Central memory CD8-positive, alpha-beta T cell (primary cell): Measurements from ENCODE around the gene SP4.
A peak's percentile ranks its signal among the peaks of the same experiment; 100 is the strongest.

Source experiments
- ATAC-seq: fragments of 150-1000 bp; cut with Tn5 transposase; replicated peaks from 2 replicates; pipeline ENCODE4 v1.10.0; 2022; ENCODE audit warnings: mild to moderate bottlenecking, moderate FRiP score, moderate number of reproducible peaks; ENCODE audit not compliant: poor library complexity, severe bottlenecking; ENCODE audit errors: extremely low read depth
- DNase-seq, 2 donors: peaks; one replicate each; pipeline ENCODE4 v3.0.0; 2021; ENCODE audit warnings: low spot score in 2 of 2
- H3K27ac Mint-ChIP-seq: one replicate; pipeline ENCODE4 v1.8.0; 2022; ENCODE audit warnings: low read depth, mild to moderate bottlenecking, moderate library complexity, mixed read lengths
- H3K27me3 Mint-ChIP-seq: one replicate; pipeline ENCODE4 v1.8.0; 2022; ENCODE audit warnings: mixed read lengths
- H3K36me3 Mint-ChIP-seq: one replicate; pipeline ENCODE4 v1.8.0; 2022; ENCODE audit warnings: mild to moderate bottlenecking, moderate library complexity, mixed read lengths; ENCODE audit not compliant: insufficient read depth
- H3K4me1 Mint-ChIP-seq: one replicate; pipeline ENCODE4 v1.8.0; 2022; ENCODE audit warnings: mixed read lengths
- H3K4me3 Mint-ChIP-seq: one replicate; pipeline ENCODE4 v1.8.0; 2022; ENCODE audit warnings: mild to moderate bottlenecking, moderate library complexity, mixed read lengths
- H3K9me3 Mint-ChIP-seq: one replicate; pipeline ENCODE4 v1.8.0; 2022; ENCODE audit warnings: mixed read lengths

Gene SP4

DNA sequence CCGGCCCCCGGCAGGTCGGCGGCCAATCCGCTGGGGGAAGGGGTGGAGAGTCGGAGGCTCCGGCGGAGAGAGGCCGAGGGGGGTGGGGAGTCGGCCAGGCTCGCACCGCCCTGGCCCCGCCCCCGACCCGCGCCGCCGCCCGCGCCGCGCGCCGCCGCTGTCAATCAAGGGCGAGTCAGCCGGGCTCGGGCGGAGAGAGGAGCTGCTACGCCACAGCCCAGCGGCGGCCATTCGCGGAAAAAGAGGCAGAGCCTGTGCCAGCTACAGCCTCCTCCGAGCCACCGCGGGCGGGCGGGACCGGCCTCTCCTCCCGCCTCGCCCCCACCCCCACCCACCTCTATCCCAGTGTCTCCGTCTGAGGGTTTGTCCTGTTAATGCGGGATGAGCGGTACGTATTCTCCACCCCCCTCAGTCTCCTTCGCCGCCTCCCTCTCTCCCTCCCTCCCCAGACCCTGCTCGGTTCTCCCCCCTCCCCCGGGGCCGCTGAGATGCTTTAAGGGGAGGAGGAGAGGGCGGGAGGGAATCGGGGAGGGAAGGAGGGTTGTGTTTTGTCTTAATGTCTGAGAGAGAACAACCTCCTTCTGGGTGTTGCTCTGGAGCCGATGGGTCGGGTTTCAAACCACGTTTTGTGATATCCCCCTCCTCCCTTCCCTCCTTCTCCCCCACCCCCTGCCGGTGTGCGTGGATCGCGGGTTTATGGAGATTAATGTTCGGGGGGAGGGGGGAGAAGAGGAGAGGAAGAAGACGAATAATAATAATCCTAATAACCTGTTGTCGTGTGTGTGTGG, at the start of gene SP4:
SP4 (plus strand) TSS at position 213 of the 788 bp plus-strand sequence; CDS start at position 382, 169 bp downstream.
- Mint-ChIP-seq H3K4me1 (peaks cover 53% of the 10 kb centered on the region), H3K27ac (peak within 1 kb of the TSS; percentile 99), H3K36me3 (peaks cover 15% of the 10 kb centered on the region), H3K27me3 (no peaks in the 10 kb centered on the region), H3K9me3 (no peaks in the 10 kb centered on the region), H3K4me3 (peak within 1 kb of the TSS; percentile 99)
- DNase-seq (peak; percentile 90 to 95), ATAC-seq (peak; percentile 78)

GRCh38 chr7:21383227-21384220, 44.4 kb upstream of the SP4 start:
- peaks cover 2% of the 10 kb centered on the region for H3K36me3 Mint-ChIP-seq
- peaks cover 36% of the 10 kb centered on the region for H3K4me1 Mint-ChIP-seq
- H3K9me3 Mint-ChIP-seq = no peaks in the 10 kb centered on the region
- H3K4me3 Mint-ChIP-seq = peak overlapping the region; percentile 54
- H3K27me3 Mint-ChIP-seq = no peaks in the 10 kb centered on the region
- DNase-seq (no peak), ATAC-seq (peak; percentile 86)
- peak overlapping the region; percentile 87 for H3K27ac Mint-ChIP-seq

- no peaks in the 10 kb centered on the region for H3K4me1 Mint-ChIP-seq
- H3K4me3 Mint-ChIP-seq = no peak overlapping the region
- no peaks in the 10 kb centered on the region for H3K27me3 Mint-ChIP-seq
- H3K36me3 Mint-ChIP-seq = no peaks in the 10 kb centered on the region
- DNase-seq = no peak
- H3K27ac Mint-ChIP-seq = no peak overlapping the region
- H3K9me3 Mint-ChIP-seq = no peaks in the 10 kb centered on the region
- ATAC-seq = no peak
Measured at GRCh38 chr7:21393937-21394336, 33.9 kb upstream of the SP4 start.

DNA sequence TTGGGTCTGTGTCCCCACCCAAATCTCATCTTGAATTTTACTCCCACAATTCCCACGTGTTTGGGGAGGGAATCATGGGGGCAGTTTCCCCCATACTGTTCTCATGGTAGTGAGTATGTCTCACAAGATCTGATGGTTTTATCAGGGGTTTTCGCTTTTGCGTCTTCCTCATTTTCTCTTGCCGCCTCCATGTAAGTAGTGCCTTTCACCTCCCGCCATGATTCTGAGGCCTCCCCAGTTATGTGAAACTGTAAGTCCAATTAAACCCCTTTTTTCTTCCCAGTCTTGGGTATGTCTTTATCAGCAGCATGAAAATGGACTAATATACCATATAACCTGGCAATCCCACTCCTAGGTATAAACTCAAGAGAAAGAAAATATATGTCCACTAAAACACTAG, 25.9 kb upstream of the SP4 start:
- Mint-ChIP-seq H3K4me1 (no peaks in the 10 kb centered on the region), H3K36me3 (no peaks in the 10 kb centered on the region), H3K27me3 (no peaks in the 10 kb centered on the region), H3K9me3 (peaks cover 6% of the 10 kb centered on the region), H3K4me3 (no peak overlapping the region), H3K27ac (no peak overlapping the region)
- DNase-seq (no peak), ATAC-seq (no peak)

- DNase-seq = no peak
- no peaks in the 10 kb centered on the region for H3K9me3 Mint-ChIP-seq
- no peaks in the 10 kb centered on the region for H3K27me3 Mint-ChIP-seq
- H3K4me1 Mint-ChIP-seq = peaks cover 46% of the 10 kb centered on the region
- no peaks in the 10 kb centered on the region for H3K36me3 Mint-ChIP-seq
- no peak for ATAC-seq
- H3K4me3 Mint-ChIP-seq = no peak overlapping the region
- peak overlapping the region; percentile 4 for H3K27ac Mint-ChIP-seq
Measured at GRCh38 chr7:21407796-21408480, 19.9 kb upstream of the SP4 start.

DNA sequence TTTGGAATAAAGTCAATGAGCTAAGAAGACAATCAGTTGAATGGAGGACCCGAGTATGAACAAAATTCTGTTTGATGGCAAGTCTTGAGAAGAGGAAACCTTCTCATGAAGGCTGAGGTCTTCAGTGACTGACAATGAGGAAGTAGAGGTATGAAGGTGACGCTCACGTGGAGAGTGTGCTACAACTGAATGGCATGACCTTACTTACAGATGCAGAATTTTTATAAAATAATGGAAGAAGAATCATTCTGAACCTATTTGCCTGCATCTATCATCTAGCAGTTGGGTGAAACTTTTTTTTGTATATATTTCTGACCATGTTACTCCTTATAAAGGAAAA, 19.4 kb upstream of the SP4 start:
- ATAC-seq (no peak), DNase-seq (no peak)
- Mint-ChIP-seq H3K27me3 (no peaks in the 10 kb centered on the region), H3K4me1 (peaks cover 51% of the 10 kb centered on the region), H3K9me3 (no peaks in the 10 kb centered on the region), H3K27ac (no peak overlapping the region), H3K36me3 (no peaks in the 10 kb centered on the region), H3K4me3 (no peak overlapping the region)

DNA sequence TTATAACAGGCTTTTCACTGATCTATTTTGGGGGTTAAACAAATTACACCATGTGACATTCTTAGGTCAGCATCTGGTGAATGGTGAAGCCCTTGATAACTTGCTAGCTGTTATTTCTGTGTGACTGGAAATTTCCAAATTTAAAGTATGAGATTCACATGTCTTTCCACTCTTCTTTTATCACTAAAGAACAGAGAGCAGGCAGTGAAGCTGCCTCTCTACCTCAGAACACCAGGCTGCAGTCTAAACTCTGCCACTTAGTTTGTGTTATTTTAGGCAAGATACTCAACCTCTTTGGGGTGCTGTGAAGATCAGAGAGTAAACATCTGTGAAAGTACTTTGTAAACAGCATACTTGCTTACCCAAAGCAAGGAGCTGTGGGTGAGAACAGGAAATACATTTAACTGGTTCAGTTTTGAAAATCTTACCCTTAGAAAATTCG, 15.5 kb upstream of the SP4 start:
- Mint-ChIP-seq H3K27ac (peak overlapping the region; percentile 87), H3K4me1 (peaks cover 64% of the 10 kb centered on the region), H3K4me3 (peak overlapping the region; percentile 62), H3K9me3 (no peaks in the 10 kb centered on the region), H3K27me3 (no peaks in the 10 kb centered on the region), H3K36me3 (no peaks in the 10 kb centered on the region)
- DNase-seq = no peak
- ATAC-seq = peak; percentile 98

DNA sequence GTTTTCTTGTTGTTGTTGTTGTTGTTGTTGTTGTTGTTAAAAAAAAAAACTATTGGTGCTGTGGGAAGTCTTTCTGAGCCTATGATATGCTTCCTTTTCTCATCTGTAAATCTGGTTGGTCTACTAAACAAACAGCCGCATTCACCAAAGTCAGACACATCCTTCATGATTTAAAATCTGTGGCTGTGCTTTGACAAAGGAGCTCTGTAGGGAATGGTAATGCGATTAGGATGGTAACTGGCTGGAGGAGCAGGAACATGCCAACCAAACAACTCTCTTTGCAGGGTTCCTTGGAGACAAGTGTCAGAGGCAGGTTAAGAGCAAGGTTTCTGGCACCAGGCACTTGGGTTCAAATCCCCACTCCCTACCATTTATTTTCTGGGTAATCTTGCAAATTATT, 14.9 kb upstream of the SP4 start:
- Mint-ChIP-seq H3K36me3 (no peaks in the 10 kb centered on the region), H3K4me1 (peaks cover 64% of the 10 kb centered on the region), H3K27me3 (no peaks in the 10 kb centered on the region), H3K27ac (peak overlapping the region; percentile 87), H3K4me3 (peak overlapping the region; percentile 62), H3K9me3 (no peaks in the 10 kb centered on the region)
- DNase-seq = no peak
- ATAC-seq = peak; percentile 38

DNA sequence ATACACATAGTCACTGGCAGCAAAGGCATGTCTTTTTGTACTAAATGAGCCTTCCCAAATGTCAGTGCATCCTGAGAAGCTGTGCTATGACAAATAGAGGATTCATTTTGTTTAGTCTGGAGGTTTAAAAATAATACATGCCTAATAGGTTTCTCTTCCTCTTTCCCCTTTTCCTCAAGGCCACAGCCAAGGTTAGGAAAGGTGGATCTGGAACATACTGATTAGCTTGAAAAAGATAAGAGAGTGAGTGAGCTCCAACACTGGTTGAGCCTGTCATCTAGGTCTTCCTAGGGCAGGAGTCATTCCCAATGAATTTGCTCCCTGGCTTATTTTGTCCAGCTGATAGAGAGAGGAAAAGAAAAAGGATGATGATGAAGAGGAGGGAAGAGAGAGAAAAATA, 14.4 kb upstream of the SP4 start:
- H3K9me3 Mint-ChIP-seq = no peaks in the 10 kb centered on the region
- peak overlapping the region; percentile 62 for H3K4me3 Mint-ChIP-seq
- ATAC-seq = no peak
- H3K27ac Mint-ChIP-seq = peak overlapping the region; percentile 87
- no peak for DNase-seq
- H3K27me3 Mint-ChIP-seq = no peaks in the 10 kb centered on the region
- no peaks in the 10 kb centered on the region for H3K36me3 Mint-ChIP-seq
- peaks cover 60% of the 10 kb centered on the region for H3K4me1 Mint-ChIP-seq

DNA sequence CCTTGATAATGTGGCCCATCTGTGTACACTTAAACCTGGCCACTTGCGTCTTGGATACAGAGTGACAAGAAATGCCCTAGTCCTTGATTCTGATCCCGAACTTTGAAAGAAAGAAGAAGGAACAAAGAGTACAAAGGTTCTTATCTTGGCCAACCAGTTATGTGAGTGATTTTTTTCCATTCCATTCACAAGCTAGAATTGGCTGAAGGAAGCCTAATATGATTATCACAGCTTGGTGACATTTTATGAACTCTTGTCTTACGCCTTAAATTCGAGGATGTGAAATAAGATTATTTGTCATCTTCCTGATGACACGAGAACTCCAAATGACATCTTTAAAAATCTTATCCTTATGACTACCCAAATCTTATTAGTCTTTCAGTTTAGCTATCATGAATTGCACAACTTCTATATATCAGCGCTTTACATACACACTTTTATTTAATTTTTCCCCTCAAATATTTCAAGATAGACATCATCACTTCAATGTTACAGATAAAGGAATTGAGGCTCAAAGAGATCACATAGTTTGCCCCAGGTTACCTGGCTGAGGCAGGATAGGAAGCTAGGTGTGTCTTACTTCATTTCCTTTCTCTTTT, 13.0 kb upstream of the SP4 start:
- H3K9me3 Mint-ChIP-seq = no peaks in the 10 kb centered on the region
- no peak overlapping the region for H3K4me3 Mint-ChIP-seq
- ATAC-seq (no peak), DNase-seq (no peak)
- H3K36me3 Mint-ChIP-seq = no peaks in the 10 kb centered on the region
- no peak overlapping the region for H3K27ac Mint-ChIP-seq
- H3K27me3 Mint-ChIP-seq = no peaks in the 10 kb centered on the region
- peaks cover 53% of the 10 kb centered on the region for H3K4me1 Mint-ChIP-seq

- Mint-ChIP-seq H3K4me1 (peaks cover 29% of the 10 kb centered on the region), H3K27me3 (no peaks in the 10 kb centered on the region), H3K36me3 (no peaks in the 10 kb centered on the region), H3K27ac (no peak overlapping the region), H3K9me3 (no peaks in the 10 kb centered on the region), H3K4me3 (no peak overlapping the region)
- ATAC-seq (no peak), DNase-seq (no peak)
Measured at GRCh38 chr7:21417647-21418046, 10.2 kb upstream of the SP4 start.

GRCh38 chr7:21422751-21423150, 5.1 kb upstream of the SP4 start:
- Mint-ChIP-seq H3K9me3 (no peaks in the 10 kb centered on the region), H3K27ac (no peak overlapping the region), H3K4me1 (peaks cover 12% of the 10 kb centered on the region), H3K4me3 (no peak overlapping the region), H3K36me3 (peaks cover 3% of the 10 kb centered on the region), H3K27me3 (no peaks in the 10 kb centered on the region)
- DNase-seq (no peak), ATAC-seq (no peak)
